HepG2 (cell line): ENCODE data around the gene SLC7A10. TPM values are rescaled to one million over a fixed set of nuclear protein-coding genes. Genes with fewer than 3 reads are reported as not detected.
A peak's percentile ranks its signal among the peaks of the same experiment; 100 is the strongest.

Experiments
- ARID4A ChIP-seq: sonication (generic); formaldehyde crosslinking; IDR thresholded peaks from 2 replicates; pipeline ENCODE4 v1.5.0; 2020; ENCODE audit warnings: mild to moderate bottlenecking, missing genetic modification reagents, borderline replicate concordance
- ASH2L ChIP-seq: fragments of 300-600, 200-600 bp; sonication (generic); IDR thresholded peaks from 2 replicates; pipeline ENCODE4 v1.7.0; 2017; ENCODE audit warnings: low read depth, mild to moderate bottlenecking, moderate library complexity, mixed read lengths, low read length; ENCODE audit not compliant: insufficient read length
- HCFC1 ChIP-seq: fragments of 150-350 bp; IDR thresholded peaks from 2 replicates; pipeline ENCODE4 v1.6.1; 2014; ENCODE audit warnings: low read depth, low read length
- HMGA1 ChIP-seq: sonication (generic); formaldehyde crosslinking; conservative IDR thresholded peaks from 2 replicates; pipeline ENCODE4 v1.4.0; 2020; ENCODE audit warnings: missing genetic modification reagents
- IKZF4 ChIP-seq: sonication (generic); formaldehyde crosslinking; IDR thresholded peaks from 2 replicates; pipeline ENCODE4 v1.5.1; 2020; ENCODE audit warnings: borderline replicate concordance, mild to moderate bottlenecking, low read depth, missing genetic modification reagents; ENCODE audit errors: not compliant biosample characterization
- JDP2 ChIP-seq: sonication (generic); formaldehyde crosslinking; IDR thresholded peaks from 2 replicates; pipeline ENCODE4 v1.8.1; 2022; ENCODE audit warnings: missing genetic modification reagents, borderline replicate concordance
- NFATC3 ChIP-seq: sonication (generic); formaldehyde crosslinking; IDR thresholded peaks from 2 replicates; pipeline ENCODE4 v1.5.1; 2020; ENCODE audit warnings: mild to moderate bottlenecking, missing genetic modification reagents
- NR2F2 ChIP-seq: IDR thresholded peaks from 2 replicates; pipeline ENCODE4 v1.6.1; 2012; ENCODE audit warnings: low read depth, inconsistent platforms, borderline replicate concordance
- POLR2A ChIP-seq, 2 experiments: IDR thresholded peaks; 2 replicates each; pipeline ENCODE4 v1.6.1; 2011; ENCODE audit warnings: low read depth in 2 of 2, low read length in 2 of 2, mild to moderate bottlenecking in 1 of 2, moderate library complexity in 1 of 2; ENCODE audit not compliant: insufficient read depth in 1 of 2
- PRMT3 ChIP-seq: sonication (generic); formaldehyde crosslinking; IDR thresholded peaks from 2 replicates; pipeline ENCODE4 v1.8.1; 2022; ENCODE audit warnings: low read depth, mild to moderate bottlenecking, moderate library complexity, missing genetic modification reagents, borderline replicate concordance
- RCOR2 ChIP-seq: IDR thresholded peaks from 2 replicates; pipeline ENCODE4 v1.6.1; 2016; ENCODE audit warnings: missing biosample characterization, missing genetic modification reagents
- SCMH1 ChIP-seq: sonication (generic); formaldehyde crosslinking; IDR thresholded peaks from 2 replicates; pipeline ENCODE4 v1.9.0; 2021; ENCODE audit warnings: missing genetic modification reagents, mild to moderate bottlenecking, borderline replicate concordance
- TGIF2 ChIP-seq: IDR thresholded peaks from 2 replicates; pipeline ENCODE4 v1.6.1; 2016; ENCODE audit warnings: control low read depth, missing compliant biosample characterization
- THRA ChIP-seq: sonication (generic); formaldehyde crosslinking; IDR thresholded peaks from 2 replicates; pipeline ENCODE4 v1.4.0; 2020; ENCODE audit warnings: missing genetic modification reagents, borderline replicate concordance
- XRCC5 ChIP-seq: fragments of 200-400 bp; formaldehyde crosslinking; optimal IDR thresholded peaks from 2 replicates; pipeline ENCODE3; 2017; ENCODE audit warnings: mild to moderate bottlenecking, low read length
- ZNF143 ChIP-seq: sonication (generic); formaldehyde crosslinking; IDR thresholded peaks from 2 replicates; pipeline ENCODE4 v1.4.0; 2020; ENCODE audit warnings: missing genetic modification reagents
- ZNF253 ChIP-seq: sonication (generic); formaldehyde crosslinking; IDR thresholded peaks from 2 replicates; pipeline ENCODE4 v1.8.0; 2022; ENCODE audit warnings: mild to moderate bottlenecking, missing genetic modification reagents, borderline replicate concordance
- ZNF274 ChIP-seq: sonication (generic); formaldehyde crosslinking; IDR thresholded peaks from 2 replicates; pipeline ENCODE4 v1.5.1; 2020; ENCODE audit warnings: mild to moderate bottlenecking, missing genetic modification reagents
- ZNF317 ChIP-seq: sonication (generic); formaldehyde crosslinking; IDR thresholded peaks from 2 replicates; pipeline ENCODE4 v1.5.0; 2020; ENCODE audit warnings: mild to moderate bottlenecking, missing genetic modification reagents
- ZNF383 ChIP-seq: sonication (generic); formaldehyde crosslinking; IDR thresholded peaks from 2 replicates; pipeline ENCODE4 v1.4.0; 2020; ENCODE audit warnings: missing genetic modification reagents, mild to moderate bottlenecking, borderline replicate concordance
- polyA plus RNA-seq, 8 experiments: library from polyadenylated mRNA; depleted of rRNA in 3 of 8; stranded (reverse) in 7 of 8; unstranded in 1 of 8; fragments of >200 nt; fragmentation: Illumina TruSeq in 4 of 8; extraction: Trizol in 4 of 8; gene quantifications; 2 replicates each; pipeline versions ENCODE4 v1.2.1 to v1.2.3, GENCODE V29; 2011 to 2016; ENCODE audit warnings: low read depth in 4 of 8, missing spikeins in 1 of 8, mixed read lengths in 1 of 8; ENCODE audit not compliant: insufficient read depth in 1 of 8
- total RNA-seq, 5 experiments: library from RNA; depleted of rRNA; stranded (reverse); fragments of >200 nt; fragmentation: Illumina TruSeq; extraction: Trizol; gene quantifications; 2 replicates each; pipeline ENCODE4 v1.2.3, GENCODE V29; 2016; ENCODE audit warnings: low read depth in 1 of 5
- TF ChIP-seq, protein P1 (sequence below): sonication (generic); formaldehyde crosslinking; IDR thresholded peaks from 2 replicates; pipeline ENCODE4 v1.8.0; 2022; ENCODE audit warnings: mild to moderate bottlenecking, missing genetic modification reagents, moderate library complexity
- TF ChIP-seq, protein P2 (sequence below): sonication (generic); formaldehyde crosslinking; IDR thresholded peaks from 2 replicates; pipeline ENCODE4 v1.5.0; 2020; ENCODE audit warnings: missing genetic modification reagents, mild to moderate bottlenecking, borderline replicate concordance
- TF ChIP-seq, protein P3 (sequence below): sonication (generic); IDR thresholded peaks from 2 replicates; pipeline ENCODE4 v1.6.1; 2016; ENCODE audit warnings: low read depth, borderline replicate concordance

Gene SLC7A10
- total and polyA plus RNA-seq, 2 of the 13 experiments (the other 11 are each of a cell fraction or from before 2014, with no cell fraction given), result 1.1 to 2.2 TPM

GRCh38 chr19:33248553-33248953 lies 22.9 kb upstream of the SLC7A10 start (continued):
- peak; percentile 47; the same call in 1 of the 2 replicates for TF ChIP-seq ARID4A (CRISPR knock-in tag)
- TF ChIP-seq ZNF253, result no peak
- TF ChIP-seq IKZF4 (CRISPR knock-in tag), result no peak
- TF ChIP-seq ZNF143 (CRISPR knock-in tag), result no peak
- TF ChIP-seq, protein P1, sequence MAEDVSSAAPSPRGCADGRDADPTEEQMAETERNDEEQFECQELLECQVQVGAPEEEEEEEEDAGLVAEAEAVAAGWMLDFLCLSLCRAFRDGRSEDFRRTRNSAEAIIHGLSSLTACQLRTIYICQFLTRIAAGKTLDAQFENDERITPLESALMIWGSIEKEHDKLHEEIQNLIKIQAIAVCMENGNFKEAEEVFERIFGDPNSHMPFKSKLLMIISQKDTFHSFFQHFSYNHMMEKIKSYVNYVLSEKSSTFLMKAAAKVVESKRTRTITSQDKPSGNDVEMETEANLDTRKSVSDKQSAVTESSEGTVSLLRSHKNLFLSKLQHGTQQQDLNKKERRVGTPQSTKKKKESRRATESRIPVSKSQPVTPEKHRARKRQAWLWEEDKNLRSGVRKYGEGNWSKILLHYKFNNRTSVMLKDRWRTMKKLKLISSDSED, result no peak
- peak in 1 of 2 experiments; percentile 27; a peak in 1 of 4 replicates for TF ChIP-seq POLR2A (IDR thresholded peaks at IDR 0.05; ENCODE audit: insufficient read depth in 1 of 2, low read depth in 2 of 2, low read length in 2 of 2)
- no peak for TF ChIP-seq SCMH1 (CRISPR knock-in tag)
- TF ChIP-seq ZNF383 (CRISPR knock-in tag), result no peak
- no peak for TF ChIP-seq ZNF274 (CRISPR knock-in tag)
- TF ChIP-seq, protein P2, sequence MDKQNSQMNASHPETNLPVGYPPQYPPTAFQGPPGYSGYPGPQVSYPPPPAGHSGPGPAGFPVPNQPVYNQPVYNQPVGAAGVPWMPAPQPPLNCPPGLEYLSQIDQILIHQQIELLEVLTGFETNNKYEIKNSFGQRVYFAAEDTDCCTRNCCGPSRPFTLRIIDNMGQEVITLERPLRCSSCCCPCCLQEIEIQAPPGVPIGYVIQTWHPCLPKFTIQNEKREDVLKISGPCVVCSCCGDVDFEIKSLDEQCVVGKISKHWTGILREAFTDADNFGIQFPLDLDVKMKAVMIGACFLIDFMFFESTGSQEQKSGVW (CRISPR knock-in tag), result no peak
- TF ChIP-seq ZNF317, result 0 out of 2 replicates have a peak, but pooled peaks have one; percentile 15
- no peak for TF ChIP-seq RCOR2
- no peak for TF ChIP-seq JDP2 (CRISPR knock-in tag)
- peak; percentile 77 for TF ChIP-seq NR2F2
- TF ChIP-seq PRMT3 (CRISPR knock-in tag), result no peak
- TF ChIP-seq ASH2L, result no peak
- no peak for TF ChIP-seq HCFC1
- TF ChIP-seq NFATC3, result no peak
- TF ChIP-seq THRA (CRISPR knock-in tag), result peak; percentile 59; the same call in 1 of the 2 replicates
- TF ChIP-seq XRCC5, result no peak
- TF ChIP-seq, protein P3, sequence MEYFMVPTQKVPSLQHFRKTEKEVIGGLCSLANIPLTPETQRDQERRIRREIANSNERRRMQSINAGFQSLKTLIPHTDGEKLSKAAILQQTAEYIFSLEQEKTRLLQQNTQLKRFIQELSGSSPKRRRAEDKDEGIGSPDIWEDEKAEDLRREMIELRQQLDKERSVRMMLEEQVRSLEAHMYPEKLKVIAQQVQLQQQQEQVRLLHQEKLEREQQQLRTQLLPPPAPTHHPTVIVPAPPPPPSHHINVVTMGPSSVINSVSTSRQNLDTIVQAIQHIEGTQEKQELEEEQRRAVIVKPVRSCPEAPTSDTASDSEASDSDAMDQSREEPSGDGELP, result no peak
- TF ChIP-seq TGIF2, result no peak
- no peak for TF ChIP-seq HMGA1 (CRISPR knock-in tag)
